Parathyroid adenoma (tissue), 2 donors: ENCODE measurements around the gene MYLK.

Experiments
- H2AFZ ChIP-seq: fragments of 300-600 bp; sonication (generic); one replicate; pipeline ENCODE4 v1.7.0; 2017; ENCODE audit warnings: antibody characterized with exemption, mild to moderate bottlenecking
- H3K27ac ChIP-seq: fragments of 300-600 bp; sonication (generic); one replicate; pipeline ENCODE4 v1.7.0; 2017
- H3K27me3 ChIP-seq: fragments of 300-600 bp; sonication (generic); one replicate; pipeline ENCODE4 v1.7.0; 2017; ENCODE audit warnings: low read length; ENCODE audit not compliant: control insufficient read depth, insufficient read depth
- H3K36me3 ChIP-seq: fragments of 300-600 bp; sonication (generic); one replicate; pipeline ENCODE4 v1.7.0; 2017; ENCODE audit warnings: low read length; ENCODE audit not compliant: control insufficient read depth, insufficient read depth
- H3K4me1 ChIP-seq: fragments of 300-600 bp; sonication (generic); one replicate; pipeline ENCODE4 v1.7.0; 2017; ENCODE audit warnings: control low read depth
- H3K4me2 ChIP-seq: fragments of 300-600 bp; sonication (generic); one replicate; pipeline ENCODE4 v1.7.0; 2017; ENCODE audit warnings: low read length
- H3K4me3 ChIP-seq: fragments of 300-600 bp; sonication (generic); one replicate; pipeline ENCODE4 v1.7.0; 2017; ENCODE audit warnings: low read depth, low read length
- H3K79me2 ChIP-seq: fragments of 300-600 bp; sonication (generic); one replicate; pipeline ENCODE4 v1.7.0; 2017; ENCODE audit warnings: control low read depth
- H3K9ac ChIP-seq: fragments of 300-600 bp; sonication (generic); one replicate; pipeline ENCODE4 v1.7.0; 2017; ENCODE audit warnings: mild to moderate bottlenecking
- H3K9me3 ChIP-seq: fragments of 300-600 bp; sonication (generic); one replicate; pipeline ENCODE4 v1.7.0; 2017; ENCODE audit warnings: low read length; ENCODE audit not compliant: control insufficient read depth
- TF ChIP-seq, protein P1 (sequence below): fragments of 300-600 bp; sonication (generic); IDR thresholded peaks from one replicate; pipeline ENCODE4 v1.7.0; 2017; ENCODE audit warnings: antibody characterized with exemption, mild to moderate bottlenecking
- donor health status: primary hyperparathyroidism.

MYLK gene

GRCh38 chr3:123793425-123793824 lies 90.7 kb downstream of the MYLK start:
- no peak overlapping the region for H3K4me2 ChIP-seq
- H3K27me3 ChIP-seq, result no peaks in the 10 kb centered on the region
- no peaks in the 10 kb centered on the region for H3K36me3 ChIP-seq
- TF ChIP-seq, protein P1, sequence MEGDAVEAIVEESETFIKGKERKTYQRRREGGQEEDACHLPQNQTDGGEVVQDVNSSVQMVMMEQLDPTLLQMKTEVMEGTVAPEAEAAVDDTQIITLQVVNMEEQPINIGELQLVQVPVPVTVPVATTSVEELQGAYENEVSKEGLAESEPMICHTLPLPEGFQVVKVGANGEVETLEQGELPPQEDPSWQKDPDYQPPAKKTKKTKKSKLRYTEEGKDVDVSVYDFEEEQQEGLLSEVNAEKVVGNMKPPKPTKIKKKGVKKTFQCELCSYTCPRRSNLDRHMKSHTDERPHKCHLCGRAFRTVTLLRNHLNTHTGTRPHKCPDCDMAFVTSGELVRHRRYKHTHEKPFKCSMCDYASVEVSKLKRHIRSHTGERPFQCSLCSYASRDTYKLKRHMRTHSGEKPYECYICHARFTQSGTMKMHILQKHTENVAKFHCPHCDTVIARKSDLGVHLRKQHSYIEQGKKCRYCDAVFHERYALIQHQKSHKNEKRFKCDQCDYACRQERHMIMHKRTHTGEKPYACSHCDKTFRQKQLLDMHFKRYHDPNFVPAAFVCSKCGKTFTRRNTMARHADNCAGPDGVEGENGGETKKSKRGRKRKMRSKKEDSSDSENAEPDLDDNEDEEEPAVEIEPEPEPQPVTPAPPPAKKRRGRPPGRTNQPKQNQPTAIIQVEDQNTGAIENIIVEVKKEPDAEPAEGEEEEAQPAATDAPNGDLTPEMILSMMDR, result no peak
- H3K9ac ChIP-seq, result no peak overlapping the region
- H3K4me3 ChIP-seq, result no peak overlapping the region
- H3K79me2 ChIP-seq, result no peaks in the 10 kb centered on the region
- H2AFZ ChIP-seq, result no peak overlapping the region
- no peaks in the 10 kb centered on the region for H3K9me3 ChIP-seq
- H3K27ac ChIP-seq, result no peak overlapping the region
- H3K4me1 ChIP-seq, result no peaks in the 10 kb centered on the region

DNA sequence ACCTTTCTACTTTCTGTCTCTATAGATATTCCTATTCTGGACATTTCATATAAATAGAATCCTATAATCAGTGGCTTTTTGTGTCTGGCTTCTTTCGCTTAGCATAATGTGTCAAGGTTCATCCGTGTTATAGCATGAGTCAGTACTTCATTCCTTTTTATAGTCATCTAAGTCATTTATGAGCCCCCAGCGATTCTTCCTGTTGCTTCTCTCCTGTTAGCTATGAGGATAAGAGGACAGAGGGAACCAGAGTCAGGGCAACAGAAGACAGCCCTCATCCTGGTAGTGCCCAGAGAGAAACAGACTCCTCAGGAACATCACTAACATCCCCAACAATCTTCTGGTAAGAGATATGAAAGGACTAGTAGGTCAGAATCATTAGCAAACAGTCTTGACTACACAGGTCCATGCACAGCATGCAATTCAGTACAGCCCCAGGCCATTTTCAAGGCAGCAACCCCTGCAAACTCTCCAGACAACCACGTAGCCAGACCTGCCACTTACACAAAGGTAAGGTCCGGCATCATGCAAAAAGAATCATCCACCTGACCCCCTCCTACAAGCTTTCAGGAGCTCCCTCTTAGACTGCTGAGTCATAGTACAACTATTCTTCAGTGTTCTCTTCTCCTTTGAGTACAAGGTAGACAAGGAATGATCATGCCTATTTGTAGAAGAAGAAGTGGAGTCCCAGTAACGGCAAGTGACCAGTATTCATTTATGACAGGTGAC lies 91.5 kb downstream of the MYLK start:
- H3K4me2 ChIP-seq, result no peak overlapping the region
- no peaks in the 10 kb centered on the region for H3K4me1 ChIP-seq
- H3K9me3 ChIP-seq, result no peaks in the 10 kb centered on the region
- TF ChIP-seq, protein P1, result no peak
- no peaks in the 10 kb centered on the region for H3K79me2 ChIP-seq
- no peak overlapping the region for H2AFZ ChIP-seq
- no peaks in the 10 kb centered on the region for H3K27me3 ChIP-seq
- no peaks in the 10 kb centered on the region for H3K36me3 ChIP-seq
- no peak overlapping the region for H3K4me3 ChIP-seq
- H3K27ac ChIP-seq, result no peak overlapping the region
- H3K9ac ChIP-seq, result no peak overlapping the region

- Histone ChIP-seq H3K4me1 (no peaks in the 10 kb centered on the region), H3K79me2 (no peaks in the 10 kb centered on the region), H3K36me3 (no peaks in the 10 kb centered on the region), H3K9me3 (no peaks in the 10 kb centered on the region), H3K27me3 (no peaks in the 10 kb centered on the region), H2AFZ (no peak overlapping the region), H3K4me2 (no peak overlapping the region), H3K9ac (no peak overlapping the region), H3K4me3 (no peak overlapping the region), H3K27ac (no peak overlapping the region)
- TF ChIP-seq, protein P1, result no peak
Measured at GRCh38 chr3:123791898-123792297, 92.2 kb downstream of the MYLK start.

GRCh38 chr3:123791417-123791816 lies 92.7 kb downstream of the MYLK start:
- Histone ChIP-seq H3K4me1 (no peaks in the 10 kb centered on the region), H3K36me3 (no peaks in the 10 kb centered on the region), H3K4me3 (no peak overlapping the region), H3K9me3 (no peaks in the 10 kb centered on the region), H3K9ac (no peak overlapping the region), H3K27me3 (no peaks in the 10 kb centered on the region), H3K27ac (no peak overlapping the region), H3K79me2 (no peaks in the 10 kb centered on the region), H3K4me2 (no peak overlapping the region), H2AFZ (no peak overlapping the region)
- TF ChIP-seq, protein P1, result no peak

DNA sequence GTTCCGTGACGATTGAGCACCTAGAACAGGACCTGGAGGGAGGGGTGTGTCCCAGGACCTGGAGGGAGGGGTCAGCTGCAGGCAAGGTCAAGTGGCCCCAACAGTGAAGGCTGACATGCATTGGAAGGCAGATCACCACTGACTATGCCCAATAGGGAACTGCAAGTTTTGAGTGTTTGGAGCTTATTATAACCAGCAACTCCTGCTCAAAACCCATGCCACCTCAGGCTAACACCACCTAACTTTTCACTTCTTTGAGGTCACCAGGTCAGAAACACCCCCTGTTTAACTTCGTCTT lies 93.1 kb downstream of the MYLK start:
- Histone ChIP-seq H3K79me2 (no peaks in the 10 kb centered on the region), H3K4me1 (no peaks in the 10 kb centered on the region), H3K4me3 (no peak overlapping the region), H3K27me3 (no peaks in the 10 kb centered on the region), H3K4me2 (no peak overlapping the region), H3K27ac (no peak overlapping the region), H3K9me3 (no peaks in the 10 kb centered on the region), H3K9ac (no peak overlapping the region), H3K36me3 (no peaks in the 10 kb centered on the region), H2AFZ (no peak overlapping the region)
- TF ChIP-seq, protein P1, result no peak
